ENCODE results near the gene TOMM20L.
A peak's percentile ranks its signal among the peaks of the same experiment; 100 is the strongest.
"Not testable (repeated sequence)": the region's sequence is repeated elsewhere in the genome, so short reads cannot be mapped to it uniquely, and the experiment has no call there.

Gene TOMM20L

GRCh38 chr14:58395812-58396788 lies at the start of gene TOMM20L:
TOMM20L (plus strand) TSS chr14:58395930; CDS start chr14:58395958, 28 bp downstream.
- no peak for DNase-seq

DNA sequence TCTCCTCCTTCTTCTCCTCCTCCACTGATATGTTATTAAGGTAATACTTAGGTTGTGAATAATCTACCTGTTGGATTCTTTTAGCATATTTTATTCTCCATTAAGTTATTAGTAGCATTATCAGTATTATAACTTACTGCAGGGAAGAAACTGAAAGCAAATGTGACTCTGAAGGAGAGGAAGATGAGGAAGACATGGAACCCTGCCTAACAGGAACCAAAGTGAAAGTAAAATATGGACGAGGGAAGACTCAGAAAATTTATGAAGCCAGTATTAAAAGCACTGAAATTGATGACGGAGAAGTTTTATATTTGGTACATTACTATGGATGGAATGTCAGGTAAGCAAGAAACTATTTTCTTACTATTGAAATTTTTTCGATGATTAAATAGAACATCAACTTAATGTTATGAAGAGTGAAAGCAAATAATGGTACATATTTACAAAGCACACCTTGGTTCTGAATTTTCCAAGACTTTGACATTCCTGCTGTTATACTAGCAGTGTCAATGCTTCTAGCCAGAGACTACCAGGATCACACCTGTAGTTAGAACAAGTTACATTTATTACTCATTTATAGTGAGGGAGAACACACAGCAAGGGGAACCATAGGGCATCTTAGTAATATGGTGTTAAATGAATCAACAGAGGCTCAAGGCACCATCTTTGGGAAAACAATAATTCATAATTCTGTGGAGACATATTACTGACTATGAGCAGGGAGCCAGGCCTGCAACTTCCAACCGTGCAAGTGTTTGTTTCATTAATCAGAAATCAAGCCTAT lies 42.0 kb upstream of the TOMM20L start:
- no peak for DNase-seq

DNA sequence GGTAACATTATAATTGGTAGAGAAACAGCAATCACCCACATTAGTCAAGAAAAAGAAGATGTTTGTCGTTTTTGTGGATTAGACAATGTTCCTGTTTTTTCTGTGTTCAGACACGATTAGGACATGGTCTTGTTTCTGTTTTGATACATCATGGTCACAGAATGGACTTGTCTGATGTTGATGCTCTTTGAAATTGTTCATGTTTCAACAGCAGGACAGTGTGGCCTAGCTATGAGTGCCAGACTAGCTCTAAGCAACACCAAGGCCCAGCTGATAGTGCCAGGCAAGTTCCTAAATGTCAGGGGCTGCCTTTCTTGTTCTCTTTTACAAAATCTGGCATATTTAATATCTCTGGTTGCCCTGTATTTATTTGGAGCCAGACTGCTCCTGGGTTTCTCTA lies 40.9 kb upstream of the TOMM20L start:
- no peak for DNase-seq

- DNase-seq: no peak
Observed at GRCh38 chr14:58356268-58356667, 39.5 kb upstream of the TOMM20L start.

DNA sequence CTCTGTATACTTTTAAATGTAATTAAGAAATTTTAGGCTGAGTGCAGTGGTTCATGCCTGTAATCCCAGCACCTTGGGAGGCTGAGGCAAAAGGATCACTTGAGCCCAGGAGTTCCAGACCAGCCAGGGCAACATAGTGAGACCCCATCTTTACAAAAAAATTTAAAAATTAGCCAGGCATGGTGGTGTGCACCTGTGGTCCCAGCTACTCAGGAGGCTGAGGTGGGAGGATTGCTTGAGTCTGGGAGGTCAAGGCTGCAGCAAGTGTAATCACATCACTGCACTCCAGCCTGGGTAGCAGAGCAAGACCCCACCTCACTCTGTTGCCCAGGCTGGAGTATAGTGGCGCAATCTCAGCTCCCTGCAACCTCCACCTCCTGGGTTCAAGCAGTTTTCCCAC lies 33.5 kb upstream of the TOMM20L start:
- not testable (repeated sequence) for DNase-seq

DNA sequence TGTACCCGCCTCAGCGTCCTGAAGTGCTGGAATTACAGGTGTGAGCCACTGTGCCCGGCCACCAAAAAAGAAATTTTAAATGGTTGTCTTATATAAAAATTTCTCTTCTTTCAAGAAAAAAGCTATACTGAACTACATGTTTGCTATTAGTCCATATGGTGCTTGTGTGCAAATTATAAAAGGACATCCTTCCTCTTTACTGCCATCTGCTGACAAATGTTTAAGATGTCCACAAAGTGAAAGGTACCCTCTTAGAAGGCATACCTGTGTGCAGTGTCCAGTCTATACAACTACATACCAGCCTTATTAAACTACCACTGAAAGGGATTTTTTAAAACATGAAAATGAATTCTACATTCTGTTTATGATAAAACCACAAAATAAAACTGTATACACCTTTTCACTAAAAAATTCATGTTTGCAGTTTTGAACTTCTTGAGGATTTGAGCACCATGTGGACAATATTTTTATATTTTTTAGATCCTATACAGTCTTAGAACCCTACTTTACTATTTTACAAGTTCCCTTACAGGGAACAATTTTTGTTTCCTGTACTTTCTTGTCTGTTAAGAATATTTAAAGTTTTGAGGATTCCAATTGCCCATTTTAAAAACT lies 32.8 kb upstream of the TOMM20L start:
- DNase-seq: peak; percentile 9

GRCh38 chr14:58364316-58364715 lies 31.4 kb upstream of the TOMM20L start:
- DNase-seq: no peak

DNA sequence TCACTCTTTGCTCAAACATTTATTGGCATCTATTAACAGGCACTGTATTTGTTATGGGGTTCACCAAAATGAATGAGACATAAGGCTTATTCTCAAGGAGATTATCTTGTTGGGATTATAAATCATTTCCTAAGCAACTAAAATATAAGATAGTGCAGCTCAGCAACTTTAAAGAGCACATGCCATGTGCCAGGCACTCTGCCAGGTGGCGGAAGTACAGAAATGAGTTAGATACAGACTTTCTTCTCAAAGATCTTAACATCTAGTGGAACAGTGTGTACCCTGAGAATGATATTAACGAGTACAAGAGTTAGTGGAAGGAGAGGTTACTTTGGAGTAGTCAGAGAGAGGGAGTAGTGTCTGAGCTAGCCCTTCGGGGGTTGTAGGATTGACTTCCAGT lies 28.4 kb upstream of the TOMM20L start:
- DNase-seq: no peak

DNA sequence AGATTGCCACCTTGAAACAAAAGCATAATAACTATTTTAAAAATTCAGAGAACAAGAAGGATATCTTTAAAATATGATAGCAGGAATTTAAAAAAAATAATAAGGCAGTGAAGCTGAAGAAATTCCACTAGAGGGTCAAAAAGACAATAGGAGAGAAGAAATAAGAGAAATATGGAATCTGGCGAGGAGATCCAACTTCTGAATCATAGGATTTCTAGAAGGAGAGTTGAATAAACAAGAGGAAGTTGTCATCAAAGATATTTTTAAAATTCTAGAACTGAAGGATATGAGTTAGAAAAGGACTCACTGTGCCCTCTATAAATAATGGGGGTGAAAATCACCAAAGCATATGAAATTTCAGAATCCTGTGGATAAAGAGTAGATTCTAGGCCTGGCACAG lies 26.8 kb upstream of the TOMM20L start:
- DNase-seq: no peak

- DNase-seq: no peak
Observed at GRCh38 chr14:58376791-58377190, 18.9 kb upstream of the TOMM20L start.

GRCh38 chr14:58390830-58391229 lies 4.9 kb upstream of the TOMM20L start:
- no peak for DNase-seq

DNA sequence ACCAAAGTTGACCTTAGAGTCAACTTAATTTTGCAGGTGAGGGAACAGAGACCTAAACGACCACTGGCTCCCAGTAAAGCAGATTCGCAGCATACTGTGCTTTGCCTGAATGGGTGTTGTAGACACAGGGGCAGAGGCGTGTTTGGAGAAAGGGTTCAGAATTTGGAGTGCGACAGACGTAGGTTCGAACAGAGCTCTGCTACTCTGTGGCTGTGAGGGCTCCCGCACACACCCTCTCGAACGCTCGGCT lies 243 bp upstream of the TOMM20L start:
- no peak for DNase-seq

GRCh38 chr14:58397156-58397555 lies 1.4 kb downstream of the TOMM20L start:
- DNase-seq: no peak

DNA sequence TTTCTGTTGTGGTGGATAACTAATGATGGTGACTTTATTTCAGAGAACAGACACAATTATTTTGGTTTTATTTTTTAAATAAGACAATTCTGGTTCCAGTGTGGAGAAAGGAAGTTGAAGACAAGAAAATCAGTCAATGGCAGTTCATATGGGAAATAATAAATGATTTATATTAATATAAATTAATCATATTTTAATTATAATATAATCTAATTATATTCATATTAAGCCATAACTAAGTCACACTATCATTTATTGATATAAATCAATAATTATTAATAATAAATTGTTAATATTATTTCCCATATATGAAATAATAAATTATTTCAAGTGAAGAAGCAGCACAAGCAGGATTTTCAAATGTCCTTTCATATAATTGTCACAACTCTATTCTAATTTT lies 2.8 kb downstream of the TOMM20L start:
- DNase-seq: no peak

- no peak for DNase-seq
Observed at GRCh38 chr14:58398895-58399294, 3.2 kb downstream of the TOMM20L start.

DNA sequence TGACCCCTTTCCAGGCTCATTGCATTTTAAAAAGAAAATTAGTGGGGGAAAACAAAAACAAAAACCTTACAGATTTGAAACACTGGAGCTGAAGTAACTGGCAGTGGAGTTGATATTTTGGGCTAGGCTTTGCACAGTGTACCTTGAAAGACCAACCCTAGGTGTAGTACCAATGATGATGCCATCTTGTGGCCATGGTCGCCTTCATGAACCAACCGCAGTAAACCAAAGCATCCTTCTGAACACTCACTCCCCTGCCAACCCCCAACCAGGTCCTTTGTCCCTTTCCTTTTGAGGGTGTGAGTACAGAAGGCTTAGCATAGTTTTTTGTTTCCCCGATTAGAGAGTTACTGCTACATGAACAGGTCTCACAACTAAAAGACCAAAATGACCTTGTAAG lies 5.9 kb downstream of the TOMM20L start:
- no peak for DNase-seq

GRCh38 chr14:58408681-58409215 lies 13.0 kb downstream of the TOMM20L start:
- DNase-seq: no peak

GRCh38 chr14:58414845-58415244 lies 19.1 kb downstream of the TOMM20L start:
- no peak for DNase-seq

- DNase-seq: no peak
Observed at GRCh38 chr14:58415636-58416547, 20.2 kb downstream of the TOMM20L start.

DNA sequence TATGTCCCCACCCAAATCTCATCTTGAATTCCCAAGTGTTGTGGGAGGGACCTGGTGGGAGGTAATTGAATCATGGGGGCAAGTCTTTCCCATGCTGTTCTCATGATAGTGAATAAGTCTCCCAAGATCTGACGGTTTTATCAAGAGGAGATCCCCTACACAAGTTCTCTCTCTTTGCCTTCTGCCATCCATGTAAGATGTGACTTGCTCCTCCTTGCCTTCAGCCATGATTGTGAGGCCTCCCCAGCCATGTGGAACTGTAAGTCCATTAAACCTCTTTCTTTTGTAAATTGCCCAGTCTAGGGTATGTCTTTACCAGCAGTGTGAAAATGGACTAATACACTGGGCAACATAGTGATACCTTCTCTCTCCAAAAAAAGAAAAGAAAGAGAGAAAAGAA lies 21.2 kb downstream of the TOMM20L start:
- not testable (repeated sequence) for DNase-seq

DNA sequence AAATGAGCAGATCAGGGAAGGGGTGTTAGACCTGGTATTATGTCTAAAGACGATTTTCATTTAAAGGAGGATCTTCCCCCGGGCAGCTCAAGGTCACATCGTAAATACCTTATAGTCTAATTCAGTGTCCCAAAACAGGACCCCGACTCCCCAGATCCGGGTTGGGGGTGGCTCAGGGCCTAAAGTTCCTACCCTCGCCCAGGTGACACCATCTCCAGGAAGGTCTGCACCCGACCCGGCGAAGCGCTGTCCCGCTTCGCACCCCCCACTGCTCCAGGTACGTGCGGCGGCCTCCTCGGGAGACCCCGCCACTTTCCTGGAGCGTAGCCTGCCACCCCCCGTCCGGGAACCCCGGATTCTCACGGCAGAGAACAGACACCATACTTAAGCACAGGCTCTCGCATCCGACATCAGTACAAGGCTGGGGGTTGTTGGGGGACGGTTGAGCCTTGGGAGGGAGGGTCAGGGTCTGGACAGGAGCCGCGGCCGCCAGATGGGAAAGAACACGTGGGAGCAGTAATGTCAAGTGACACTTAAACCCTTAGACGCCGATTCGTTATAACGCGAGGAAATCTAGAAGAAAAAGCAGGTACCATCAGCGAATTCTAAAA lies 31.0 kb downstream of the TOMM20L start:
- peak; percentile 39 for DNase-seq
